Stomach smooth muscle (tissue), 2 donors: ENCODE data around the gene GSG1L.
"Not testable (repeated sequence)": the region's sequence is repeated elsewhere in the genome, so short reads cannot be mapped to it uniquely, and the experiment has no call there.

Experiments
- H3K27ac ChIP-seq: one replicate; pipeline ENCODE4 v1.7.0; 2013; ENCODE audit warnings: mild to moderate bottlenecking, low read length, inconsistent platforms
- H3K27me3 ChIP-seq, 2 donors: one replicate each; pipeline ENCODE4 v1.7.0; 2013; ENCODE audit warnings: low read length in 2 of 2; ENCODE audit not compliant: insufficient read depth in 2 of 2, control insufficient read depth in 1 of 2
- H3K36me3 ChIP-seq, 2 donors: one replicate each; pipeline ENCODE4 v1.7.0; 2013; ENCODE audit warnings: low read length in 2 of 2; ENCODE audit not compliant: control insufficient read depth in 2 of 2, insufficient read depth in 2 of 2
- H3K4me1 ChIP-seq: one replicate; pipeline ENCODE4 v1.7.0; 2013; ENCODE audit warnings: low read length; ENCODE audit not compliant: control insufficient read depth, insufficient read depth
- H3K4me3 ChIP-seq, 2 donors: one replicate each; pipeline ENCODE4 v1.7.0; 2013; ENCODE audit warnings: low read length in 2 of 2
- H3K9ac ChIP-seq, 2 donors: one replicate each; pipeline ENCODE4 v1.7.0; 2013; ENCODE audit warnings: low read length in 2 of 2, mild to moderate bottlenecking in 1 of 2
- H3K9me3 ChIP-seq, 2 donors: one replicate each; pipeline ENCODE4 v1.7.0; 2013; ENCODE audit warnings: low read length in 2 of 2; ENCODE audit not compliant: control insufficient read depth in 2 of 2
- donor health status: healthy.
- donor health status: Pancreatic carcinoma.

GSG1L gene

DNA sequence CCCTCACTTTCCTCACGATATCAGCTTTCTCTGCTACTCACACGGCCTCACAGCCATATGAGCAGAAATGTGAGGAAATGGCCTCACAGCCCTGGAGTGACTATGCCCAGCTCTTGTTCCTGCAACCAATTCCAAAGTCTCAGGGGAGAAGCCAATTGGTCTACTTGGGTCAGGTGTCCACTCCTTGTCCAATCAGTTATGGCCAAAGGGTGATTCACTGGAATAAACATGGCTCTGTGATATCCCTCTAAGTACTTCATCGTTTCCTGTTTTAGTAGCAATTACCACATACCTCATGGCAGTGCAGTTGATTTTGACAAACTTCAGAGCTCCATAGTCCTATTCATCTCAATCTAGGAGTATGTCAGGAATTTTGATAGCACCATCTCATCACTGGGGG is 318.2 kb downstream of the GSG1L start:
- H3K9ac ChIP-seq = no peak overlapping the region
- no peak overlapping the region for H3K4me3 ChIP-seq
- H3K9me3 ChIP-seq = no peaks in the 10 kb centered on the region
- H3K36me3 ChIP-seq = peaks cover 0 to 4% of the 10 kb centered on the region in 2 donors
- no peaks in the 10 kb centered on the region for H3K27me3 ChIP-seq
- no peaks in the 10 kb centered on the region for H3K4me1 ChIP-seq
- no peak overlapping the region for H3K27ac ChIP-seq

- Histone ChIP-seq H3K4me1 (no peaks in the 10 kb centered on the region), H3K36me3 (peaks cover 6 to 7% of the 10 kb centered on the region in 2 donors), H3K9me3 (no peaks in the 10 kb centered on the region), H3K27me3 (no peaks in the 10 kb centered on the region), H3K9ac (no peak overlapping the region), H3K27ac (no peak overlapping the region), H3K4me3 (no peak overlapping the region)
Observed at GRCh38 chr16:27743963-27744362, 319.6 kb downstream of the GSG1L start.

- H3K4me3 ChIP-seq, H3K27ac ChIP-seq, H3K36me3 ChIP-seq, H3K9ac ChIP-seq, H3K4me1 ChIP-seq, H3K9me3 ChIP-seq, H3K27me3 ChIP-seq: not testable (repeated sequence)
Observed at GRCh38 chr16:27743001-27743400, 320.5 kb downstream of the GSG1L start.

GRCh38 chr16:27742333-27742732 is 321.2 kb downstream of the GSG1L start:
- H3K4me3 ChIP-seq = no peak overlapping the region
- H3K9ac ChIP-seq = no peak overlapping the region
- no peaks in the 10 kb centered on the region for H3K4me1 ChIP-seq
- H3K36me3 ChIP-seq = peaks cover 7 to 10% of the 10 kb centered on the region in 2 donors
- H3K27me3 ChIP-seq = no peaks in the 10 kb centered on the region
- no peaks in the 10 kb centered on the region for H3K9me3 ChIP-seq
- no peak overlapping the region for H3K27ac ChIP-seq

DNA sequence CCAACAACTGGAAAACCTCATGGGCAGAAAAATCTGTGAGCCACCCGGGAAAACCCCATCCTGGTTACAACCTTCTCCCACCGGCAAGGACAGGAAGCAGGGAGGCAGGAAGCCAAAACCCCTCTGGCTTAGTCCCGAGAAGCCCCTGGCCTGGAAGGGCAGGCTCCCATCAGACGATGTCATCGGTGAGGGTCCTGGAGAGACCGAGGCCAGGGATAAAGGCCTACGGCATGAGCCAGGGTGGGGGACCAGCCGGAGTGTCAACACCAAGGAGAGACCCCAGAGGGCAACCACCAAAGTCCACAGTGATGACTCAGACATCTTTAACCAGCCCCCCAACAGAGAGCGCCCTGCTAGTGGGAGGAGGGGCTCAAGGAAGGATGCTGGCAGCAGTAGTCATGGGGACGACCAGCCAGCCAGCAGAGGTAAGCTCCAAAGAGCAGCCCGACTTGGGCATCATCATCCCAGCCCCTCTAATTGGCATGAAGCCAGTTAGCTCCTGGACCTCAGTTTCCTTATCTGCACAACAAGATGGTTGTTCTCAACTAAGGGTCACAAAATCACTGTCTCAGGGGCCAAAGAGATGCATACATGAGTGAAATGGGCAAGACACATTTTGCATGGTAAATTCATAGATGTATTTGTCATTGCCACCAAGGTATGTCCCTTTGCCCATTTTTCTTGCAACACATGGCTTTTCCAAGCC is 322.9 kb downstream of the GSG1L start:
- Histone ChIP-seq H3K36me3 (peaks cover 7 to 10% of the 10 kb centered on the region in 2 donors), H3K4me1 (no peaks in the 10 kb centered on the region), H3K9ac (no peak overlapping the region), H3K9me3 (no peaks in the 10 kb centered on the region), H3K27ac (no peak overlapping the region), H3K27me3 (no peaks in the 10 kb centered on the region), H3K4me3 (no peak overlapping the region)

GRCh38 chr16:27739606-27740357 is 323.7 kb downstream of the GSG1L start:
- Histone ChIP-seq H3K4me3 (no peak overlapping the region), H3K36me3 (peaks cover 7 to 12% of the 10 kb centered on the region in 2 donors), H3K4me1 (no peaks in the 10 kb centered on the region), H3K9me3 (no peaks in the 10 kb centered on the region), H3K27me3 (no peaks in the 10 kb centered on the region), H3K9ac (no peak overlapping the region), H3K27ac (no peak overlapping the region)

DNA sequence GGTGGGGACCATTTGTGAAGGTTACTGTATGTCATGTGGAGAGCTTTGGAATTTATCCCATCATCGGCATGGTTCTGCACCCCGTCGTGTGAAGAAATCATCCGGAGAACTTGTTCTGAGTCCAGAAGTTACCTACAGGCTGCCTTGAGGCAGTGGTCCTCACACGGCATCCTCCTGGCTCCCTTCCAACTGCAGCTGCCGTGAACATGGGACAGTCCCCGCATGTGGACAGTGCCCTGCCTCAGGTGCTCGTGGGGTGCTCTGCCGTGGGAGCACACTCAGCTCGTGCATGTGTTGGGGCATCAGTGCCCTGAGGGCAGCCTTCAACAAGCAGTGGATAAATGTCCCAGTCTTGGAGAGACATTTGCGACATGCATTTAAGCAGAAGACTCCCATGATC is 324.9 kb downstream of the GSG1L start:
- H3K9ac ChIP-seq = no peak overlapping the region
- H3K4me3 ChIP-seq = no peak overlapping the region
- no peaks in the 10 kb centered on the region for H3K27me3 ChIP-seq
- H3K9me3 ChIP-seq = no peaks in the 10 kb centered on the region
- H3K4me1 ChIP-seq = no peaks in the 10 kb centered on the region
- no peak overlapping the region for H3K27ac ChIP-seq
- peaks cover 7 to 12% of the 10 kb centered on the region in 2 donors for H3K36me3 ChIP-seq
